GM12892 (cell line): ENCODE measurements around the gene ORMDL1.

Source experiments
- DNase-seq: peaks from one replicate; pipeline ENCODE4 v3.0.0; 2011; ENCODE audit not compliant: insufficient read length
- FAIRE-seq: peaks from 2 replicates; lab custom pipeline; 2011; peaks lifted over from hg19 to GRCh38; lab: Jason Lieb, UNC
- POLR2A ChIP-seq: IDR thresholded peaks from 2 replicates; pipeline ENCODE4 v1.6.1; 2011; ENCODE audit warnings: low read depth, low read length, control low read depth
- POLR2AphosphoS5 ChIP-seq: IDR thresholded peaks from 2 replicates; pipeline ENCODE4 v1.6.1; 2011; ENCODE audit warnings: low read depth, low read length, control low read depth
- TAF1 ChIP-seq: IDR thresholded peaks from 2 replicates; pipeline ENCODE4 v1.6.1; 2011; ENCODE audit warnings: low read depth, mild to moderate bottlenecking, control low read depth, low read length, borderline replicate concordance

Gene ORMDL1

GRCh38 chr2:189799531-189799930, 15.4 kb upstream of the ORMDL1 start:
- no peak for TF ChIP-seq TAF1
- no peak for TF ChIP-seq POLR2A
- TF ChIP-seq POLR2AphosphoS5 = no peak
- DNase-seq (no peak), FAIRE-seq (peak; percentile 83)

DNA sequence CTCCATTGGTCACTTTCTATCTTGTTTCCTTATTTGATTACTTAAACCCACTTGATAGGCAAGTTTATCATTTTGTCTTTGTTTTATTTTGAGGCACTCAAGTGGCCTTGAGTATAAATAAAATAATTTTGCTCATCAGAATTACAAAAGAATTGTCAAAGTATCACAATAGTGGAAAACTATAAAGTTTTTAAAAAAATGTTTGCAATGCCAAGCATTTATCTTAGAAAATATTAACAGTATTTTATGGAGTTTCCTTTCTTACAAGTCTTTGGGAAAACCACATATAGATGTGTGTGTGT, 14.8 kb upstream of the ORMDL1 start:
- DNase-seq (no peak), FAIRE-seq (no peak)
- TF ChIP-seq POLR2A (no peak), TAF1 (no peak), POLR2AphosphoS5 (no peak)

DNA sequence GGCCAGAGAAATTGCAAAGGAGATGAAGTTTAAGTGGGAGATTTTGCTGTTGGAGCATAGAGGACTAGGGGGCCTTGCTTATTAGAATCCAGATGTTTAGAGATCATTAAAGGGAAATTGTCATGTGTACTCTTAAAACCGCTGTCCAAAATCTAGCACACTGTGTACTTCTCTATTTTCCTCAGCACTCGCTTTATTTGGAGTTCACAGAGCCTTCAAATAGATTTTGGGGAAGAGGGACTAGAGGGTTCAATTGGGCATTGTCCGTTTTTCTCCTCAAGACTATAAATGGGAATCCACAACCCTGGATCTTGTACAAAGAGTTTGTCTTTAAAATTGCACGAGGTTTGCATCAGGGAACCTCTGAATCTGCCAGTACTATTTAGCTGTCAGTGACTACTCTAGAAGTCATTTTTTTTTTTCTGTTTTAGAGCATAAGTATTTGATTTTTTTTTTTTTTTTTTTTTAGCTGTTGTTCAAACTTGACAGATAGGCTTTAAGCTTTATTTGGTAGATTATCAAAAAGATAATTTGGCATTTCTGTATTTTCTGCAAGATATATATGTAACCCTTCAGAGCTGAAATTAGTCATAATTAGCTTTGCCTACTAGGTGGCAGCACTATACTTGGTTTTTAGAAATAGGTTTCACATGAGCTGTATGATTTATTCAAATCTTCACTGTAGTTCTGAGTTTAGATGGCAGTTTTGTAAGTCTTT, 14.3 kb upstream of the ORMDL1 start:
- peak; percentile 73 for FAIRE-seq
- TF ChIP-seq TAF1 (no peak), POLR2A (no peak), POLR2AphosphoS5 (no peak)
- no peak for DNase-seq

DNA sequence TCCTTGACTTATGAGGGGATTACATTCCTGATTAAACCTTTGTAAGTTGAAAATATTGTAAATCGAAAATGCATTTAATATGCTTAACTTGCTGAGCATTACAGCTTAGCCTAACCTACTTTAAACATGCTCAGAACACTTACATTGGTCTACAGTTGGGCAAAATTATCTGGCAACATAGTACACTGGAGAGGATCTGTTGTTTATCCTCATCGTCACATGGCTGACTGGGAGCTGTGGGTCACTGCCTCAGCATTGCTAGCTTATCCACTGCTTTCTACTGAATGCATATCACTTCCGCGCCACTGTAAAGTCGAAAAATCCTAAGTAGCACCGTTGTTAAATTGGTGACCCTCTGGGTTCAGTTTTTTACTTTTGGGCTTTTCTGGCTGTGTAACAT, 13.8 kb upstream of the ORMDL1 start:
- FAIRE-seq (peak; percentile 60), DNase-seq (no peak)
- TF ChIP-seq POLR2AphosphoS5 = no peak
- no peak for TF ChIP-seq TAF1
- TF ChIP-seq POLR2A = no peak

DNA sequence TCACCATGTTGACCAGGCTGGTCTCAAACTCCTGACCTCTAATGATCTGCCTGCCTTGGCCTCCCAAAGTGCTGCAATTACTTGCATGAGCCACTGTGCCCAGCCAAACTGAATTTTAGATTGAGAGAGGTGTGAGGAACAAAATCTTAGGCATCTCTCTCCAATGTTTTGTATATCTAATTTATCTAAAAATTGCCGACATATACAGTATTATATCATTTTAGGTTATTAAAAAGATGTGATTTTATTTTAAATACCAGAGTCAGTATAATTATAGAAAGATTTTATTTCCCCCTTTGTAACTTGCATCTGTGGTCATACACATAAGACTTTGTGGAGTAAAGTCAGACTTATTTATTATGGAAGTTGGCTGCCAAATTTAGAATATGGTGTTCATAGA, 10.2 kb upstream of the ORMDL1 start:
- DNase-seq (no peak), FAIRE-seq (peak; percentile 5)
- TF ChIP-seq POLR2A = no peak
- TF ChIP-seq POLR2AphosphoS5 = no peak
- TF ChIP-seq TAF1 = no peak

- FAIRE-seq = no peak
These were observed 7.4 kb upstream of the ORMDL1 start for GRCh38 chr2:189791338-189792042.

DNA sequence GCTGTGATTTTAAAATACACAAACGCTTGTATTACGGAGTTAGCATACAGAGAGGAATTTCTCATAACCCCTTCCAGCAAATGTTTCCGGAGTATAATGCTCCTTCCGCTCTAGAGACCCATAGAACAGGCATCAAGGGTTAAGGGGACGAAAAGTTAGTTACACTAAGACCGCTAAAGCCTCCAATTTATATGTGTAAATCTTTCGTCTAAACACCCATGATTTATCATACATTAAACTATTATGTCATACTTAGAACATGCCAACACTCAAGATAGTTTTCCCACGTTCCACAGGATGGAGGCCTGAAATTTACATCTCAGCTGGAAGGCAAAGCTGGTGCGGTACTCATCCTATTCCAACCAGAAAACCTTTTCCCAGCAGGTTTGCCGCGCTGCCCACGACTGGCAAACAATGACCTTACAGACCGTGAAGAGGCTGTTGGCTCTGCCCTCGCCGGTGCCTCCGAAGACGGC, 650 bp downstream of the ORMDL1 start:
- FAIRE-seq (no peak), DNase-seq (no peak)
- TF ChIP-seq POLR2A (no peak), TAF1 (no peak), POLR2AphosphoS5 (no peak)

More at GRCh38 chr2:189791338-189792042, 7.4 kb upstream of the ORMDL1 start:
- TF ChIP-seq POLR2AphosphoS5 = no peak
- no peak for TF ChIP-seq POLR2A
- TF ChIP-seq TAF1 = no peak
- no peak for DNase-seq

GRCh38 chr2:189782221-189782671, 1.9 kb downstream of the ORMDL1 start:
- DNase-seq (no peak), FAIRE-seq (no peak)
- TF ChIP-seq POLR2AphosphoS5 (no peak), POLR2A (no peak), TAF1 (no peak)

GRCh38 chr2:189772212-189772611, 11.9 kb downstream of the ORMDL1 start:
- FAIRE-seq (no peak), DNase-seq (no peak)
- TF ChIP-seq POLR2A (no peak), TAF1 (no peak), POLR2AphosphoS5 (no peak)

- DNase-seq (no peak), FAIRE-seq (no peak)
- TF ChIP-seq POLR2AphosphoS5 = no peak
- no peak for TF ChIP-seq TAF1
- TF ChIP-seq POLR2A = no peak
These were observed 13.4 kb downstream of the ORMDL1 start for GRCh38 chr2:189770590-189771322.

- DNase-seq (no peak), FAIRE-seq (no peak)
- TF ChIP-seq POLR2A = no peak
- no peak for TF ChIP-seq POLR2AphosphoS5
- TF ChIP-seq TAF1 = no peak
These were observed 20.1 kb downstream of the ORMDL1 start for GRCh38 chr2:189763908-189764661.
